NCI-H526 (cell line): Measurements from ENCODE around the gene PLB1.

Experiments used
- DNase-seq, 2 experiments: peaks; one replicate each; lab custom pipeline; 2025; lab: John Stamatoyannopoulos, UW

The PLB1 gene

GRCh38 chr2:28590496-28591301 is 94.8 kb downstream of the PLB1 start:
- no peak for DNase-seq

DNA sequence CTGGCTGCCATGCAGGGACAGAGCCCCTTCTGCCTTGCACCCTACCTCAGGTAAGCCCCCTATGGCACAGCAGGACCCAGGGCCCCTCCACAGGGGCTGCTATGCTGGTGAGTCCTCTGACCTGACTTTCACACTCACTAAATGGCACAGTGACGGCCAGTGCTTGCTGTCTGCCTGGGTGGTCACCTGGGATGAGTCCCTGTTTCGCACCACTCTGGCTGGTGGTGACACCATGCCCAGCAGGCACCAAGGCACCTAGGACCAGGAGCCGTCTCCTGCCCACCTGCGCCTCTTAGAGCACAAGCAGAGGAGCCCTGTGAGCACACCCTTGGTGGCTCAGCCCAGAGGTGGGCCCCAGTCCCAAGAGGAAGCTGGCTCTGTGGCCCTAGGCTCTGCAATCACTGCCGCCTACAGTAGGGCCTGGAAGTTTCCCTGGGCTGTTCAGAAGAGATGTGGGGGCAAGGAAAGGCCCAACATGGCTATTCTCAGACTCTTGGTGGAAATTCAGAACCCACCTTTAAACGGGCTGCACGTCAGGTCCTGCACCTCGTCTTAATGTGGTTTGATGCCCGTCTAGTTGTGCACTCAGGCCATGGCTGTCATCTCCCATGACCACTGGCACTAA is 96.0 kb downstream of the PLB1 start:
- no peak for DNase-seq

GRCh38 chr2:28592481-28592880 is 96.6 kb downstream of the PLB1 start:
- no peak for DNase-seq

GRCh38 chr2:28593160-28593755 is 97.4 kb downstream of the PLB1 start:
- DNase-seq: no peak

GRCh38 chr2:28594000-28594331 is 98.1 kb downstream of the PLB1 start:
- no peak for DNase-seq

DNA sequence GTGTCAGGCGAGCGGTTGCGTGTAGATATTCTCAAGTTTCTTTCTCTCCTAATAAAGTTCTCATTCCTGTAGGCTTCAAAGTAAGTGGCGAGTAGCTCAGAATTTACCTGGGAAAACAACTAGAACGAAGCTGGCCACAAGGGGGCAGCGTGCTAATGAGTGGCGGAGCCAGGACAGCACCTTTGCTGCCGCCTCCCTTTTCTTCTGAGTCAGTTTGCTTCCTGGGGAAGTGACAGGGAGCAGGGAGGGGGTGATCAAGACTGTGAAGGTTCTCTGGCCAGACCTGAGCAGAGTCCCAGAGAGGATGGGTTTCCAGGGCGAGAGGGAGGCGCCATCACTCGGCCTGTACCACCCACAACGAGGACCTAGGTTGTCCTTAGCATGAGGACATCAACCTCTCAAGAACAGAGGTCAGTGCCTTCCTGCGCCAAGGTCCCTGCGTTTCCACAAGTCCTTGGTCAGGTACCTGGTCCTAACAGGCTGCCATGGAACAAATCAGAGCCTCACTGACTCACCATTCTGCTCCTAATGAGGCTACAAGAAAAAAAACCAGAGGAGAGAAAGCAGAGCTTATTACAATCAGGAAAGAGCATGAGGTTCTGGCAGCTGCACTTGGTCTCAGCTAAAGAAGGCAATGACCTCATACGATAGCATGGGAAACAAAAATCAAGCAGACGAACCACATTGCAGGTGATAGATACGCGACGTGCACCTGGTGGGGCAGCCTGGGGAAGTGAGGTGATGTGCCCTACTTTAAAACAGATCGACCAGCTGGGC is 98.7 kb downstream of the PLB1 start:
- DNase-seq: peak; percentile 67 to 89

DNA sequence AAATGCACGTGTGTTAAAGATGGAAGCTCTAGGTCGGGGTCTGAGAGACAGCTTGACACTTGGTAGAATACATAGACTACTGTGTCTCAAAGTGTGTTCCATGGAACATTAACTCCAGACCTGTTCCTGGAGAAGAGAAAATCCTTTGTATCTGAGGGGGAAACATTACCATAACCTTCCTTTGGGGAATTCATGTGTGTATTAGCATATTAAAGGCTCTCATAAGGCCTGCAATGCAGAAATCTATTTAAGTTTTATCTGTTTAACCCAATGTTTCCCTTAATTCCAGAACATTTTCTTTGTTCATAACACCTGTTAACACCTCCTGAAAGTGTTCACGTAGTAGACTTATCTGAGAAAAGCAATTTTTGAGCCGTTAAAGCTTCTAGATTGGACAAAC is 99.5 kb downstream of the PLB1 start:
- DNase-seq: no peak

DNA sequence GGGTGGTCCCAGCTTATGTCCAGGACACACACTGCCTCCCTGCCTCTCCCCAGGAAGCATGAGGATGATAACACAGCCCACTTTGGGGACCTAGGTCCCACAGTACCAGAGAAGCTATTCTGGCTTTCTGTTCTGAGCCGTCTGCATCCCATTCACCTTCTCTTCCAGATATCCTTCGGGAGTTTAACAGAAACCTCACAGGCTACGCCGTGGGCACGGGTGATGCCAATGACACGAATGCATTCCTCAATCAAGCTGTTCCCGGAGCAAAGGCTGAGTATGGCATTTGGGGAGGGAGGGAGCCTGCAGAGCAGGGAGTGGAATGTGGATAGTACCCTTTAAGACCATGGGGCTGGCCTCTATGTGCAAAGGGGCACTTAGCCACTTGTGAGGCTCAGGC is 102.6 kb downstream of the PLB1 start:
- no peak for DNase-seq

- DNase-seq: no peak
Measured at GRCh38 chr2:28600181-28600580, 104.3 kb downstream of the PLB1 start.

GRCh38 chr2:28601616-28602015 is 105.8 kb downstream of the PLB1 start:
- DNase-seq: no peak

DNA sequence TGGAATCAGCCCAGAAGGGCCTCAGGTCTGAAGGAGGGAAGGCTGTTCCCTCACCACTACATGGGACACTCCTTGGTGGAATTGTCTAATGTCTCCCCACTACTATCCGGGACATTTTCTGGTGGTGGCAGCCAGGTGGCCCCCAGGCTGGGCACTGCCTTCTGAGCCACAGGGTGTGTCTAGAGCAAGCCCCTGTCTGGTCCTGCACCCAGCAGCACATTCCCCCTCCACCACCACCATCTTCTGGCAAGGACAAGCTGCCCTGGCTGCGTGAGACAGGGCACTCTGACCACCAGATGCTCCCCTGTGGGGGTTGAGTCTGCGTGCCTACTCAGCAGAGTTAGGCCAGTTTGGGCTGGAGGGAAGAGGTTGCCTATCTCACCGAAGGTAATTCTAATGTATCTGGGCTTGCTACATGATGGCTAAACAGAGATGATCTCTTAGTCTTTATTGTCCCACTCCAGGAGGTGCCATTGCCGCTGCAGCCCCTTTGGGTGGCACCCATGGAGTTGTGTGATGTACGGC is 106.3 kb downstream of the PLB1 start:
- DNase-seq: no peak

GRCh38 chr2:28602751-28603639 is 107.1 kb downstream of the PLB1 start:
- no peak for DNase-seq

GRCh38 chr2:28603821-28604220 is 108.0 kb downstream of the PLB1 start:
- no peak for DNase-seq

DNA sequence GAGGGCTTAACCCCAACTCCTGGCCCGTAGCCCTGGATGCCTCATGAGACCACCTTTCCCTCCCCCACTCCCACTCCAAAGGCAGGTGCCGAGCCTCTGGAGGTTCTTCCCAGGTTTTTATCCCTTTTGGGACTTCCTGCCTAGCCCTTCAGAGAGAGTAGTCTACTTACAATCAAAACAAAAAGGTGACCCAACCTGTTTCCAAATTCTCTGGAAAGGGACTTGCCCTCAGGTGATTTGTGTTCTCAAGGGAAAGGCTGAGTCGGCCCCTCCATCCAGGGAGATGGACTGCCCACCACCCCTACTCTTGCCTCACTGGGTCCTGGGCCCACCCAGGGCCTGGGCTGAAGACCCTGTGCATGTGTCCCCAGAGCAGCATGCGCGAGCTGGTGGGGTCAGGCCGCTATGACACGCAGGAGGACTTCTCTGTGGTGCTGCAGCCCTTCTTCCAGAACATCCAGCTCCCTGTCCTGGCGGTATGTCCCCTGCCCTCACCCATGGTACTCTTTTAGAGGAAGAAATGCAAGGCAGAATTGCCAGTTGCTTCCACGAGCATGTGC is 108.5 kb downstream of the PLB1 start:
- DNase-seq: no peak

- no peak for DNase-seq
Measured at GRCh38 chr2:28606986-28607441, 111.2 kb downstream of the PLB1 start.

DNA sequence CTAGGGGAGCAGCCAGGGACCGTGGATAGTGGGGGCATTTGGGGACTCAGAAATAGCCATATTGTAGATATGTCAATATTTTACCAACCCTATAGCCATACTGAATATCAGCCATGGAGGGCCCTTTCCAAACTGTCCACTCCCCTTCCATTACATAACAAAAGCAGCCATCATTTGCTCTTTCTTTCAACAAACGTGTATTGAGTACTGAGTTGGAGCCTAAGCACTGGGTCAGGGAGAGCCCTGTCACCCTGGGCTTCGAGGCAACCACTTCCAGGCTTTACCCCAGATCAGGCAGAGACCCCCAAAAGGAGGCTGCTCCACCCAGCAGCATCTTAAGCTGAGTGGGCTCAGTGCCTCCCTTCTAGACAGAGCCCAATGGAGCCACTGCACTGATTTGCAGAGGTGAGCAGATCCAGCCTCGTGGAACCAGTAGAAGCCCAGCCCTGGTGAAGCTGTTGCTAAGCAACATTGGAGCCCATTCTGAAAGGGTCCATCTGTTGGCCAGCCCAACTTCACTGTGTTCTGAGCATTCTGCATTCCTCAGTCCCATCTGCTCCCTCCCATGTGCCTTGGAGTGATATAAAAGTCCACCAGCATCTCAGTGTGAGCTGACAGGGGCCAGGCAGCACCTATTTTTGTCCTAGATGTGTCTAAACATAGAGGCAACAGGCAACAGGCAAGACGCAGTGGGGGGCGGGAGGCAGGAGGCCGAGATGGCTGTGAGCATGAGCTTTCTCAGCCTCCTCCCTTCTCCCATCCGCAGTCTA is 112.1 kb downstream of the PLB1 start:
- no peak for DNase-seq

DNA sequence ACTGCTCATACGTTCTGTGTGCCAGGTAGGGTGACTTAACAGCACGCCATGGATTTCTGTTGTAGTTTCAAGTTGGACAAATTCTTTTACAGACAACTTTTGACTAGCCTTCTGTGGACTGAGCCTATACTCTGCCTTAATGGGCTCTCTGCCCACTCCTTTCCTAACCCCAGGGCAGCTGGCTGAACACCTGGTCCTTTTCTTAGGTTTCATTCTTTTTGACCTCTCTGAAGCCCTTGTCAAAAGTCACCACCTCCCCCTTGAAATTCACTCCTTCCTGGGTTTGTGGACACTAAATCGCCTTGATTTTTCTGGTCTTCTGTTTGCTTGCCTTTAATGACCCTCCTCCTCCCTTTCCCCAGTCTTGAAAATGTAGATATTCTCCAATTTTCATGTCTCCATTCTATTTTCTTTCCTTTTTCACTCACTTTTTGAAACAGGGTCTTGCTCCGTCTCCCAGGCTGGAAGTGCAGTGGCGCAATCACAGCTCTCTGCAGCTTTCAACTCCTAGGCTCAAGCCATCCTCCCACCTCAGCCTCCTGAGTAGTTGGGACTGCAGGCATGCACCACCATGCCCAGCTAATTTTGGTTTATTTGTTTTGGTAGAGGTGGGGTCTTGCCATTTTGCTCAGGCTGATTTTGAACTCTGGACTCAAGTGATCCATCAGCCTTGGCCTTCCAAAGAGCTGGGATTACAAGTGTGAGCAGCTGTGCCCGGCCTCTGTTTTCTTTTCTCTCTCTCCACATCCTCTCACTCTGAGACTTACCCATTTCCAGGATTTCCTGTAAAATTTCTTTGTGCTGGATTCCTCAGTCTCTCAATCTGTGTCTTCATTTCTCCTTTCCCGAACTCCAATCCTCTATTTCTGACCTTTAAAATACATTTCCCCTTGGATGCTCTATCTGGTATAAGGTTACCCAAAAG is 112.9 kb downstream of the PLB1 start:
- DNase-seq: no peak

DNA sequence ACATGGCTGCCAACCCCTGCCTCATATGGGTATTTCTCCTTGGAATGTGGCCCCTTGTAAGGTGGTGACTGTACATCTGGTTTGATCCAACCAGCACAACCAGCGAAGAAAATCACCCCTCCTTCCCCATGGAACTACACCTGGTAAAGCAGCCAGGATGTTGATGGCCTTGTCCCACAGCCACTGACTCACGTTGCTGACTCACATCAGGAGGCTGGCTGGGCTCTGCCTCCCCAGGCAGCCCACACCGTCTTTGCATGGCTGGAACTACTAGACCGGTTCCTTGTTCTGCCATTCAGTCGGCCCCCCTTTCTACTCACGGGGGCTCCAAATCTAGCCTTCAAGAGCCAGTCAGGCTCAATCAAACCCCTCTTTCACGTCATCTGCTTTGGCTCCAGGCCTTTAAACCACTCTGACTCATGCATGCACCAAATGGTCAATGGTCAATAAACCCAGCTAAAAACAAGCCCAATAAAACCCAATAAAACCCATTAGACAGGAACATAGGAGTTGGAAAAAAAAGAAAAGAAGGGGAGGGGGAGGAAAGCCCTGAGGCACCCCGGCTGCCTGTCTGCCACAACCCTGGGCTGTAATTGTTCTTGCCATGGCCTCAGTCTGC is 114.8 kb downstream of the PLB1 start:
- DNase-seq: no peak
